ENCODE measurements around the gene ZNF180. TPM values are rescaled to one million over a fixed set of nuclear protein-coding genes. Genes with fewer than 3 reads are reported as not detected.
"Not testable (repeated sequence)": the region's sequence is repeated elsewhere in the genome, so short reads cannot be mapped to it uniquely, and the experiment has no call there.

Gene ZNF180
- total RNA-seq, 2 donors from 2014 or later: 3.4 to 4.9 TPM

DNA sequence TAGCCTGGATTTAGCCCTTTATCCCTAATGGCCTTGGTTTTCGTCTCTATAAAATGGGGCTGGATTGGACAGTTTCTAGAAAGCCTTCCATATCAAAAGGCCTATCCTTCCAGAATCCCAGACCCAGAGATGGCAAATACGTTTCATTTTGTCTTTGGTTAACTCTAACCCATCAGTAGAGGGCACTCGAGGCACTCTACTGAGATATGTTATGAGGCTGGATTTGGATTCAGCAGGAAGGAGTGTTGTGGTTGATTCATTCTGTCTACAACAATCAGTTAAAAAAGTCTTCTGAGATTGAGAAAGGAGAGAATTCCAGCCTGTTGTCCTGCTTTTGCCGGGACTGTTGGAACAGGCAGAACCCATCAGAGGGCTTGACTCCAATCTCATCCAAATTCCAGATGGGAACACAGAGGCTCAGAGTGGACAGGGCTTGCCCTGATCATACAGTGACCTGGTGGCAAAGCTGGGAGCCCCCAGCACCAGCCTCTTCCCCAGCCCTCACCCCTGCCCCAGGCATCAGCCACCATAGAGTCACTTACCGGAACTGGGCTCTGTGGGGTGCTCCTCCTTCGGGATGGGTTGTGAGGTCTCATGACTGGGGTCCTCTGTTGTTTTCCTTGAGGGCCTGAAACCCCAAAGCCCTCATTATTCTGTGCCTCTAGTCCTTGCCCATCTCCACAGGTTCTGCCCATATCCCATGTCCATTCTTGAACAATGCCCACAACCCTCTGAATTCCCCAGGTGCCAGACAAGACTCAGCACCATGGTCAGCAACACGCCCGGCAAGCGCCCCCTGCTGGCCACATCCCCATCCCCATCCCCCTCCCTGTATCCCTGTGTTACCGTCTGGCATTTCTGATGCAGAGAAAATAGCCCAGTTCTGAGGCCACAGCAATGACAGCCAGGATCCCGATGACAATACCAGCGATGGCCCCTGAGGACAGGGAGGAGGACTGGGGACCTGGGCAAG, 12.3 kb upstream of the ZNF180 start:
- intact Hi-C loops (cut with DNase I): no loop called here
- ATAC-seq (no peak), DNase-seq (no peak)

DNA sequence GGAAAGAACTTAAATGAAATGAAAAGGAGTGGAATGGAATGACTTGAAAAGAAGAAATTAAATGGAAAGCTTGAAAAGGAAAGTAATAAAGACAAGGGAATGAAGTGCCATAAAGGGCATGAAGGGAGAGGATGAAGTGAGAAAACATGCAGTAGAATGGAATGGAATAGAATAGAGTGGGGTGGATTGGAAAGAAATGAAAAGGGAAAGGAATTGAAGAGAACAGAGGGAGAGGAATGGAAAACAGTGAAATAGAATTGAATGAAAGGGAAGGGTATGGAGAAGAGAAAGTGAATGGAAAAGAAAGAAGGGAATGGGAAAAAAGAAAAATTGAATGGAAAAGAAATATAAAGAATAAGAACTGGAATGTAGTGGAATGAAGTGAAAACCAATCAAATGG, 9.2 kb upstream of the ZNF180 start:
- no peak for DNase-seq
- no peak for ATAC-seq
- intact Hi-C loops (cut with DNase I): no loop called here

DNA sequence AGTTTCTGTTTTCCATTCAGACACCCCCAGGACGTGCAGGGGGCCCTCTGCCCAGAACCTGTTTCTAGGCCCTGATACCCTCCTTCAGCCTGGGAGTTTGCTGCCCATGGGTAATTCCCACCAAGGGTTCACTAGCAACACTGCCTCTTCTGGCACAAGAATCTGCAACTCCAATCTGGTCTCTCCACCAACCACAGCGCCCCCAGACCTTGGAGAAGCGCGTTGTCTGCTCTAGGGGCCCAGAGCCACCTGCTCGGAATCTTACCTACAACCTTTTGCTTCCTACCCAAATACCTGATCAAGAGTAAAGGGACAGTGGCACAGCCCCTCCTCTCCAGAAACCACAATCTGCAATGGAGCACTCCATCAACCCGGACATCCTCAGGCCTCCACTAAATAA, 763 bp downstream of the ZNF180 start:
- no peak for ATAC-seq
- no peak for DNase-seq
- intact Hi-C loops (cut with DNase I): no loop called here

DNA sequence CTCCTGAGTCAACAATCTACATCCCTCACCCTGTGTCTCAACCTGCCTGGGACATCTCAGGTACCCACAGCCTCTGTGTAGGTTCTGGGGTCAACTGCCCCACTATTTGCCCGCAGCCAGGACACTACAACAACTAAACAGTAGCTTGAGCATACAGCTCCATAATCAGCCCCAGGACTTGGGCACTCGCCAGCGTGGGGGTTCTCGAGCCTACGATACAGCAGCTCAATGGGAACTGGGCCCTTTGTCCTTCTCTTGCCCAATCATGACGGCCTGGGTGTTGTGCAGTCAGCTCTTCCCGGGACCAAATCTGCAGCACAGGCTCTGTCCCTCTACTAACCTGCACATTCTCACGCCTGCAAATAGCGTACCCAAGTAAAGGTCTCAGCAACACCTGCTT, 1.3 kb downstream of the ZNF180 start:
- ATAC-seq (no peak), DNase-seq (no peak)
- intact Hi-C loops (cut with DNase I): no loop called here

DNA sequence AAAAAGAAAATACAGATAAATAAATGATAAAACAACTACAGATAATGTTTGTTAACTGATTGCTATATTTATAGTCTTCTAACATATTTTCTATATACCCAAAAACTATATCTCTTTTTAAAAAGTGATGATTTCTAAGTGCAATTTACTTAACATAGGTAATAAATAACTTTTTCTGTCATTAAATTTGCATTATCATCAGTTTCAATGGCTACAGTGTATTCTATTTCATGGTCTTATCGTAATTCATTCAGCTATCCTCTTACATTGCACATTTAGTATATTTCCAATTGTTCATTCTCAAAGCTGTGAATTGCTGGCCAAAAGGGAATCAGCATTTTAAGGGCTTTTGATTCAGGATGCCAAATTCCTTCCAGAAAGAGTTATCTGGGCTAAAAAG, 3.6 kb downstream of the ZNF180 start:
- DNase-seq: no peak
- no peak for ATAC-seq
- intact Hi-C loops (cut with DNase I): no loop called here

DNA sequence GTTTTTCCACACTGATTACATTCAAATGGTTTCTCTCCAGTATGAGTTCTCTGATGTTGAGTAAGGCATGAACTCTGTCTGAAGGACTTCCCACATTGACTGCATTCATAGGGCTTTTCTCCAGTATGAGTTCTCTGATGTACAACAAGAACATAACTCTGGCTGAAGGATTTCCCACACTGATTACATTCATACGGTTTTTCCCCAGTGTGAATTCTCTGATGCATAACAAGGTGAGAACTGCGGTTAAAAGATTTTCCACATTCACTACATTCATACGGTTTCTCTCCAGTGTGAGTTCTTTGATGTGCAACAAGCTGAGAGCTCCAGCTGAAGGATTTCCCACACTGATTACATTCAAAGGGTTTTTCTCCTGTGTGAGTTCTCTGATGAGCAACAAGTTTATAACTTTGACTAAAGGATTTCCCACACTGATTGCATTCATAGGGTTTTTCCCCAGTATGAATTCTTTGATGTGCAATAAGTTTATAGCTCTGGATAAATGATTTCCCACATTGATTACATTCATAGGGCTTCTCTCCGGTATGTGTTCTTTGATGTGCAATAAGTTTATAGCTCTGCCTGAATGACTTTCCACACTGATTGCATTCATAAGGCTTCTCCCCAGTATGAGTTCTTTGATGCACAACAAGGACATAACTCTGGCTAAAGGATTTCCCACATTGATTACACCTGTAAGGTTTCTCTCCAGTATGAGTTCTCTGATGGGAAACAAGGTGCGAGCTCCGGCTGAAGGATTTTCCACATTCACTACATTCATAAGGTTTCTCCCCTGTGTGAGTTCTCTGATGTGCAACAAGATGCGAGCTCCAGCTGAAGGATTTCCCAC, 23.5 kb downstream of the ZNF180 start:
- no peak for ATAC-seq
- no peak for DNase-seq
- intact Hi-C loops (cut with DNase I): no loop called here

DNA sequence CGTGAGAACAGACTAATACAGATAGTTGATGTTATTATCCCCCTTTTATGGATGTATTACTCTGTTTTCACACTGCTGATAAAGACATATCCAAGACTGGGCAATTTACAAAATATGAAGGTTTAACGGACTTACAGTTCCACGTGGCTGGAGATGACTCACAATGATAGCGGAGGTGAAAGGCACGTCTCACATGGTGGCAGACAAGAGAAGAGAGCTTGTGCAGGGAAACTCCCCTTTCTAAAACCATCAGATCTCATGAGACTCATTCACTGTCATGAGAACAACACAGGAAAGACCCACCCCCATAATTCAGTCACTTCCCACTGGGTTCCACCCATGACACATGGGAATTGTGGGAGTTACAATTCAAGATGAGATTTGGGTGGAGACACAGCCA, 31.6 kb downstream of the ZNF180 start:
- DNase-seq; intact Hi-C loops (cut with DNase I); ATAC-seq: not testable (repeated sequence)

DNA sequence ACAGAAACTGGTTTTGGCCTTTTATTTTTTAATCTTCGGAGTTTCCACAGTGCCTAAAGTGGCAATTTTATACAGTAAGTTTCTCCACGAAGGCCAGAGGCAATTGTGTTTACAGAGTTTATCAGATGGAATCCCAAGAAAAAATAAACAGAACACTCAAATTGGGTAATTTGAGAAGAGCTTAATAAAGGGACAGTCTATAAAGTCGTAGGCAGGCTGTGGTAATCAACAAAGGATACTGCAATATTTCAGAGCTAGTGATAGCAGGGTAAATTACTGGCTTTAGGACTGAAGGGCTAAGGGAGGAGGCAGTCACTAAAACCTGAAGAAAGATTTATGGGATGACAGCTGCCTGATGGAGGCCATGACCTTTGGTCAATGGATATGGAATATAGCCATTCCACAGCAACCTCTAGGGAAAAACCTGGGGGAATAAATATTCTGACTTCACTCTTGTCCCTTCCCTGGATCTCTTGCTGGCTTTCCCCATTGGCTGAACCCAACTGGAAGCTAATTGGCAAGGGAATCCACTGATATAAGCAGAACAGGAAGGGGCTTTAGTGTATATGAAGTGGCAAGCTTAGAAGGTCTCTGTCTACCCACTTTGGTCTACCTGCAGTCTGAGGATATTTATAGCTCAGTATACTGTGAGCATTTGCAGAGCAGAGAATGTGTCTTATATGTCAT, 37.6 kb downstream of the ZNF180 start:
- ATAC-seq; DNase-seq; intact Hi-C loops (cut with DNase I): not testable (repeated sequence)

DNA sequence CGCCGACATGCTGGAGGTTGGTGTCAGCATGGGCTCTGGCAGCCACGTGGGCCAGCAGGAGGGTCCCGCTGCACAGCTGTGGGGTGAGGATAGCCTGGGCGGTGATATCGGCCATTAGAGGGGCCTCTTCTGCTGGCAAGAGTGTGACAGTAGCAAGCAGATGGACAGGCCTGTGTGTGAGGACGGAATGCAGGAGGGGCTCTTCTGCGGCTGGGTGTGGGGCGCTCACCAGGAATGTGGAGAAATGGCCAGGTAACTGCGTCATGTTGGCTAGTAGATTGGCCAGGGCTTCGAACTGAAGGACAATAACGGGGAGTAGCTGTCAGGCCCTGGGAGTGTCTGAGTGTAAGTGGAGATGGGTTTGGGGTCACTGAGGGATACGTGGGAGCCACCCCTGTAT, 44.3 kb downstream of the ZNF180 start:
- ATAC-seq; intact Hi-C loops (cut with DNase I); DNase-seq: not testable (repeated sequence)

DNA sequence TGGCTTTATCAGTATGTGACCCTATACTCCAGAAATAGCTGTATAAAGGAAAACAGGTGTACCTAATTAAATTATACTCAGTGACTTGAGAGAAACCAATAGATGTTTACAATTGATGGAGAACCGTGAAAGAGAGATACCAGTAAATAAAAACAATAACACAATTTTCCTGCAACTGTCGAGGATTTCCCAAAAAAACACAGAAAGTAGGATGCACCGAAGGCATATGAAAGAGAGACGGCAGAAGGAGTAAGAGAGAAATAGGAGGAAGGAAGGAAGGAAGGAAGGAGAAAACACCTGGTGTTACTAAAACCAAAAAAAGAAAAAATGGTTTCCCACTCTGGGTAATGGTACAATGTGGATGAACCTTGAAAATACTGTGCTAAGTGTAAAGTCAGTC, 45.2 kb downstream of the ZNF180 start:
- intact Hi-C loops (cut with DNase I): no loop called here
- no peak for DNase-seq

DNA sequence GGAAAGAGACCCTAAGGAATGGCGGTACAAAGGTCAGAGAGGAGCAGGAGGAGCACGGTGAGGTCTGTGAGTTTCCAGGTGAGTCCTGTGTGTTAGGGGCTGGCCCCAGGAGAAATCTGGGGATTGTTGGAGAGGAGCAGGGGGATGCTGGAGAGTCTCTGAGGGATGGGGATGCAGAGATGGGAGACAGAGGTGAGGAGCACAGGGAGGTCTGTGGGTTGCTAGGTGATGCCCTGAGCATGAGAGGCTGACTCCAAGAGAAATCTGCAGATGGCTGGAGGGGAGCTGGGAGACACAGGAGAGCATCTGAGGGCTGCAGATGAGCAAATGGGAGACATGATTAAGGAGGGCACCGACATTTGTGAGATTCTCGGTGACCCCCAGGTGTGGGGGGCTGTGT, 48.0 kb downstream of the ZNF180 start:
- ATAC-seq (no peak), DNase-seq (no peak)
- intact Hi-C loops (cut with DNase I): no loop called here

More for the DNA sequence above, 45.2 kb downstream of the ZNF180 start:
- ATAC-seq: no peak

DNA sequence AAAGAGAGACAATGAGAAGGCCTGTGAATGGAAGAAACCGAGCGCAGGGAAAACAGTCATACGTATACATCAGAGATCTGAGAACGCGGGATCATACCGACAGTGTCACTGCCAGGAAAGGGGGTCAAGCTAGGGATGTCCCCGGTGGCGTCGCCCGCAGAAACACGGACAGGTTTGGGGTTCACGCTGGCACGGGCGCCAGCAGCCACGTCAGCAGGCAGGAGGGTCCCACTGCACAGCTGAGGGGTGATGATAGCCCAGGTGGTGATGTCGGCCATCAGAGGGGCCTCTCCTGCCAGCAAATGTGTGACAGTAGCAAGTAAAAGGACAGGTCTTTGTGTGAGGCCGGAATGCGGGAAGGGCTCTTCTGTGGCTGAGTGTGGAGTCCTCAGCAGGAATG, 48.6 kb downstream of the ZNF180 start:
- no peak for DNase-seq
- intact Hi-C loops (cut with DNase I): no loop called here
- ATAC-seq: no peak

DNA sequence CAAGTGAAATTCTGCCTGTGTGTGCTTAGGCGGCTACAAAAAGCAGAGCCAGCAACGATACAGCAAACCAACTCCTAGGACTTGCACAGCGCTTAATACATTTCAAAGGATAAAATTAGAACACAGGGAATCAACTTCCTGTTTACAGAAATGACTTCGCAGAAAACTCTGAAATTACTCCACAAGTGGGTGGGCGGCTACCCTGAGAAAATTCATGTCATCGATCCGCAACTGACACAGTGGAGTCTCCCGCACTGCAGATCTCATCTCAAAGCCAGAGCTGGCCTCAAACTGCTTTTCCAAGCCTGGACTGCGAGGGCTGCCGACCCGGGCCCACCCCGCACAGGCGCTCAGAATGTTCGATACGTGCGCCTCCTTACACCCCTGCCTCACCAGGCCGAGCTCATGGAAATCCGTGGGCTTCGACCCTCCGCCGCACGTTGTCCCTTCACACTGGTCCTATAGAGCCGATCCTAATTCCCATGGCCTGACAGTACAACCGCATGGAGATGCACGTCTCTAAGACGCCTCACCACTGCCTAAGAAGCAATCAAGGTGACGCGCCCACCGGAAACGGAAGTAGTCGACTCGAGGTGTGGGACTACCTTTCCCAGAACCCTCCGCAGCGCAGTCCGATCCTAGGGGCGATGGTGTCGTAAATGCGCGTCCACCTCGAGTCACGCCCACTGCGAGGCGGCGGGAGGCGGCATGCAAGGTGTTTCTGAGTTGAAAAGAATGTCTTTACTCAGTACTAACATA, 52.2 kb downstream of the ZNF180 start, which contains the start of gene ZNF229:
Gene ZNF229 (minus strand): TSS at position 557 of the 759 bp plus-strand sequence. CDS start 5,625 bp downstream, outside the sequence.
- DNase-seq: peak; percentile 94
- intact Hi-C loops (cut with DNase I): no loop called here
- peak; percentile 99 to 100 for ATAC-seq

DNA sequence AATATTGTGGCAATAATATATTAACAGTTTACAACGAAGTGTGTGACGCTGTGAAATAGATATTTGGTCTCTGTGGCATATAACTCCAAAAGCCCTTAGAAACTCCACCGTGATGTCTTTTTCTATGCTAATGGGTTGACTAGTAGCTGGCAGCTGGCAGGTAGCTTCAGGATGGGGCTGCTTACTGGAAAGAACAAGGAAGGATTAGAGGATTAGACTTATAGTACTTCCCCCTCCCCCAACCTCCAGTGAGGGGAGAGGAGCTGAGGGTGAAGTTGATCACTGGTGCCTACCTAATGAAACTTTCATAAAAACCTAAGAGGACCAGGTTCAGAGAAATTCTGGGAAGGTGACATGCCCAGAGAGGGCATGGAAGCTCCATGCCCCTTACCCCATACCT, 61.9 kb downstream of the ZNF180 start:
- ATAC-seq: no peak
- intact Hi-C loops (cut with DNase I): no loop called here
- no peak for DNase-seq

DNA sequence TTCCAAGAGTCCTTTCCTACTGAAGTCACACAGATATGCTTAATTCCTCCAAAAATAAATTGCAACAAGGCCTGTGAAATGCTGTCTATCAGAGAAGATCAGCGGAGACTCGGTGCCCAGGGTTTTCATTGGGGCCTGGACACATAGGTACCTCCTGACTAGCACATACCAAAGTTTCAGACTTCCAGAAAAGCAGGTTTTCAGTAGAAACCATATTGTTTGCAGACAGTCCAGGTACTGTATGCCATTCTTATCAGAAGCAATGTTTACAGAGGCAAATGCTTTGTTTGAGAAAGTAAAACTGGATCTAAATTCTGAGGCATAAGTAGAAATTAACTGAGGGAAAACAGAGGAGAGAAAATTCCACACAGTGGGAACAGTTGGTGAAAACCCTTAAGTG, 64.9 kb downstream of the ZNF180 start:
- ATAC-seq (no peak), DNase-seq (no peak)
- intact Hi-C loops (cut with DNase I): no loop called here

DNA sequence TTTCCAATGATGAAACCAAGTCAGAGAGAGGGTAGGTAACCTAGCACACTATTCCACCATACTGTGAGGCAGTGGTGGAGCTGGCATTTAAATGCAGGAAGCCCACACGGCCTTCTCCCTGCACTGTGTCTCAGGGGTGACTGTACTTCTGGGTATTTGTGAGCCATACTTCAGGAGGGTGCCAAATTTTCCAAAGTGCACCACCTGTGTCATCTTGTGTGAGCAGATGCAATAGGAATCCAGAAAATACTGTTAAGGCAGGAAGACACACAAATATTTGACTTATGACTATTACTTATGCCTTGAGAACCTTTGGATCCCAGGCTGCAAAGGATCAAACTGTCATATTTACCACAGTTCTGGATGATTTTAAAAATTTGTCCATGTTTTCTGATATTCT, 69.4 kb downstream of the ZNF180 start:
- ATAC-seq (no peak), DNase-seq (no peak)
- intact Hi-C loops (cut with DNase I): no loop called here

Data from left cardiac atrium (tissue), 4 donors.